Erythroblast (primary cell): ENCODE results near the gene GRWD1.

Experiments
- GATA1 ChIP-seq: IDR thresholded peaks from 2 replicates; pipeline ENCODE4 v1.6.1; 2011; ENCODE audit warnings: low read depth, mild to moderate bottlenecking, control low read depth, low read length, moderate library complexity
- POLR2A ChIP-seq: IDR thresholded peaks from 2 replicates; pipeline ENCODE4 v1.6.1; 2011; ENCODE audit warnings: mild to moderate bottlenecking, low read length

- TF ChIP-seq POLR2A (no peak), GATA1 (no peak)
These were observed 49.6 kb downstream of the GRWD1 start for GRCh38 chr19:48495396-48495795.
